OCI-LY1 (cell line): ENCODE results near the gene MX1.

Experiments
- CTCF ChIP-seq: fragments of 200-600 bp; sonication (generic), shearing (Covaris generic); IDR thresholded peaks from 2 replicates; pipeline ENCODE4 v1.5.1; 2017; ENCODE audit warnings: mild to moderate bottlenecking, antibody characterized with exemption, low read length, moderate library complexity, mixed read lengths
- EZH2 ChIP-seq: fragments of 200-600 bp; sonication (generic), shearing (Covaris generic); IDR thresholded peaks from 2 replicates; pipeline ENCODE4 v1.8.0; 2017; ENCODE audit warnings: borderline replicate concordance, mixed run types, mild to moderate bottlenecking, antibody characterized with exemption, low read length, moderate library complexity, mixed read lengths

DNA sequence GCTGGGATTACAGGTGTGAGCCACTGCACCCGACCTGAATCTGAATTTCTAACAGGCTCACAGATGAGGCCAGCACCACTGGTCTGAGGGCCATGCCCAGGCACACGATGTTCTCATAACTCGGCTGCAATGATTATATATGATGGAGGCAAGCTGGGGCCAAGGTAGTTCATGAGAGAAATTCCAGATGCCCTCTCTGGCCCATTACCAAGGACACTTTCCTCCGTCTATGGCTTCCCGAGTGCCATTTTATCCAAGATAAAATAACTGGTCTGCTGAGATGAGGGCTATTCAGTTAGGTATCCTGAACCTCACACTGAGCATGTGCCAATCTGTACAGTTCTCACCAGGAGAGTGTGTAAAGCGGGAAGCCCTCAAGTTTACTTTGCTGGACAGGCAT is 65.4 kb downstream of the MX1 start:
- TF ChIP-seq CTCF (no peak), EZH2 (no peak)
